Activated naive CD4-positive, alpha-beta T cell treated with anti-CD3 and anti-CD28 coated beads, Interleukin-2, amount 10 ng/mL, durations not matched to agents 7 days and 5 days (primary cell): ENCODE data around the gene FGFR1OP2.

Experiments
- CTCF ChIA-PET: fragments of 350-600 bp; sonication (Branson Sonifier 250); formaldehyde crosslinking; loops from one replicate; lab custom pipeline; 2021; ENCODE audit warnings: antibody characterized with exemption; lab: Charles Lee
- DNase-seq: peaks from one replicate; pipeline ENCODE4 v3.0.0-alpha.2; 2020
- H3K27ac Mint-ChIP-seq: one replicate; pipeline ENCODE4 v1.8.0; 2021; ENCODE audit warnings: mild to moderate bottlenecking, moderate library complexity, mixed read lengths
- H3K27me3 Mint-ChIP-seq: one replicate; pipeline ENCODE4 v1.8.0; 2021; ENCODE audit warnings: mild to moderate bottlenecking, mixed read lengths
- H3K36me3 Mint-ChIP-seq: one replicate; pipeline ENCODE4 v1.8.0; 2021; ENCODE audit warnings: mixed read lengths
- H3K4me1 Mint-ChIP-seq: one replicate; pipeline ENCODE4 v1.8.0; 2021; ENCODE audit warnings: mixed read lengths
- H3K4me3 Mint-ChIP-seq: one replicate; pipeline ENCODE4 v1.8.0; 2021; ENCODE audit warnings: mild to moderate bottlenecking, moderate library complexity, mixed read lengths
- H3K9me3 Mint-ChIP-seq: one replicate; pipeline ENCODE4 v1.8.0; 2021; ENCODE audit warnings: mixed read lengths

The FGFR1OP2 gene

DNA sequence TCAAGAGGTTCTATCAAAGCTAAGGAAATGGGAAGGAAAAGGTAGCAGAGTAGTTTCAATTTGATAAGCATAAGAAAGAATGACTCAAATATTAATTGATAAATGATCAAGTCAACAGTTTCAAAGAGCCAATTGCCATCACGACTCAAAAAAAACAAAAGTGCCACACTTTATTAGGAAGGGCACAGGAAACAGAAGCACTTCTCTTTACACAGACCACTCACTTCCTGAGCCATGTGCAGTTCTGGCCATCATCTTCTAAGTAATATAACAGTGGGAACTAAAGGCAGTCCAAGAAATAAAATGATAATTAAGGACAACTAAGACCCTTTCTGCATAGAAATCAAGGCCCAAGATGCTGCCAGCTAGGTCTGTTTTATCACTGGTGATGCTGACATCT, 62.7 kb downstream of the FGFR1OP2 start:
- H3K4me3 Mint-ChIP-seq: no peak overlapping the region
- CTCF ChIA-PET: no interaction called here
- peaks cover 10% of the 10 kb centered on the region for H3K4me1 Mint-ChIP-seq
- no peak for DNase-seq
- no peaks in the 10 kb centered on the region for H3K9me3 Mint-ChIP-seq
- H3K27me3 Mint-ChIP-seq: no peaks in the 10 kb centered on the region
- peaks cover 29% of the 10 kb centered on the region for H3K36me3 Mint-ChIP-seq
- no peak overlapping the region for H3K27ac Mint-ChIP-seq

DNA sequence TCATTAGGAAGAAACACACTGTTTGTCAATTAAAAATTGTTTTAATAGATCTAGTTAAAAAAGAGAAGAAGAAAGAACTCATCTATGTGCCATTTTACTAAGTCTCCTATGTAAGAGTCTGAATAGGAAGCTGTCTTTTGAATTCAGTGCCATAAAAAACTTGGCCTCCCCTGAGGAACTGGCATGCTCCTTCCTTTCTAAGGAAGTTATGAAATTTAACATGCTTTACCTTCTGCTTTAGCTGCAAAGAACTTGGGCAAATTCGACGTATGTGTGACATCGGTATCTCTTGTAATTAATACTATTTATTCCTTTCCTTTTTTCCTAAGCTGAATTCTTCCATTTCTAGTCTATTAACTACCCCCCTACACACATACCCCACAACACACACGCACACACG, 63.4 kb downstream of the FGFR1OP2 start:
- no peak for DNase-seq
- CTCF ChIA-PET: interaction anchor here (0.8 kb wide), 1 partner anchor 12 kb away, joined by 3 read pairs; the partner anchor contains the start of gene TM7SF3
- no peaks in the 10 kb centered on the region for H3K9me3 Mint-ChIP-seq

DNA sequence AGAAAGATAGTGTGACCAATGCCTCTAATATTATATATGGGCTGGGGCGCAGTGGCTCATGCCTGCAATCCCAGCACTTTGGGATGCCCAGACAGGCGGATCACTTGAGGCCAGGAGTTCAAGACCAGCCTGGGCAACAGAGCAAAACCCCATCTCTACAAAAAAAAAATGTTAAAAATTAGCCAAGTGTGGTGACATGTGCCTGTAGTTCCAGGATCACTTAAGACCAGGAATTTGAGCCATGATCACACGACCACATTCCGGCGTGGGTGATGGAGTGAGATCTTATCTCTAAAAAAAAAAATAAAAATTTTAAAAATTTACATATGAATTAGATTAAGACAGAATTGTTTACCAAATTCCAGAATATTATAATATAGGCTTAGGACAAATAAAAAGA, 63.9 kb downstream of the FGFR1OP2 start:
- peaks cover 26% of the 10 kb centered on the region for H3K36me3 Mint-ChIP-seq
- H3K27ac Mint-ChIP-seq: peak overlapping the region; percentile 65
- no peak for DNase-seq
- no peaks in the 10 kb centered on the region for H3K27me3 Mint-ChIP-seq
- no peaks in the 10 kb centered on the region for H3K9me3 Mint-ChIP-seq
- H3K4me1 Mint-ChIP-seq: peaks cover 10% of the 10 kb centered on the region
- no peak overlapping the region for H3K4me3 Mint-ChIP-seq
- CTCF ChIA-PET: interaction anchor here (0.6 to 0.8 kb wide), 3 partner anchors 12 to 510 kb away, joined by 3 read pairs; partner anchors contain the start of gene TM7SF3

More for the DNA sequence above, 63.4 kb downstream of the FGFR1OP2 start:
- Mint-ChIP-seq H3K27ac (peak overlapping the region; percentile 65), H3K4me1 (peaks cover 10% of the 10 kb centered on the region), H3K27me3 (no peaks in the 10 kb centered on the region), H3K4me3 (no peak overlapping the region), H3K36me3 (peaks cover 26% of the 10 kb centered on the region)

DNA sequence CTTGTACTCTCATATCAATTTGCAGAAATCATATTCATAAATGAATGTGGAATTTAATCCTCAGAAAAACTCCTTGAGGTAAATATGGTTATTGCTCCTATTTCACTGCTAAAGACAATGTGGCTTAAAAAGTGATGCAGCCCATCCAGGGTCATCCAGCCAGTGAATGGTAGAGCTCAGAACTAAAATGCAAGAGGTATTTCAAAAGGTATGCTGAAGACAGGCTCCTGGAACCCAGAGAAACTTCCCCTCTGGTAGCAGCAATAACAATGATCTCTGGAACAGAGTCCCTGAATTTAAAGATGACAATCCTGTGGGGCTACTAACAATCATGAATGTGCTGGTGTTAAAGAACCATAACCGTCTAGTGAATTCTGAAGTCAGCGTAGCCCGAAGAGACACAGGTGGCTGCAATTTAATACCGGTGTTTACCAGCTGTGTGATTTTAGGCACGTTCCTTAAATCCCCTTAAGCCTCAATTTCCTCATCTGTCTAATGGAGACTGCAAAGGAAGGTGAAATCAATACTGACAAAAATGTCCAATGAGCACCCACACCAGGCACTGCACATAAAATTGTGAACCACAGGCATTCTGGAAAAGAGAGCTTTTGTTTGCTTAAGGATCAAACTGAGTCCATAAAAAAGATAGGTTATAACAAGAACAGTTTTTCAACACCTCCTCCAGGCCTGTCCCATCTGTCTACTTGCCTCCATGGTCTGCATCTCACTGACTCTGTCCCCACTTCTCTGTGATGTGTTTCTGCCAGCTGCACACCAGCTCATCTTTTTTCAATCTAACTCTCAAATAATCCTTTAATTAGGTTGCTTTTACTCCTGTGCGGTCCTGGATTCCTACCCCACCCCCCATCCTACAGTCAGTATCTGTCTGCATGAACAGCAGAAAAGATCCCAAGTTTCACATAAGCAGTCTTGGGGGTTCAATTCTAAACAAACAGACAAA, 65.4 kb downstream of the FGFR1OP2 start:
- Mint-ChIP-seq H3K27ac (no peak overlapping the region), H3K4me1 (peaks cover 14% of the 10 kb centered on the region), H3K9me3 (no peaks in the 10 kb centered on the region), H3K27me3 (no peaks in the 10 kb centered on the region), H3K4me3 (no peak overlapping the region), H3K36me3 (peaks cover 21% of the 10 kb centered on the region)
- CTCF ChIA-PET: interaction anchor here (0.9 to 1.2 kb wide), 2 partner anchors 12 to 36 kb away, joined by 3 to 5 read pairs; no protein-coding TSS in a partner anchor
- no peak for DNase-seq

DNA sequence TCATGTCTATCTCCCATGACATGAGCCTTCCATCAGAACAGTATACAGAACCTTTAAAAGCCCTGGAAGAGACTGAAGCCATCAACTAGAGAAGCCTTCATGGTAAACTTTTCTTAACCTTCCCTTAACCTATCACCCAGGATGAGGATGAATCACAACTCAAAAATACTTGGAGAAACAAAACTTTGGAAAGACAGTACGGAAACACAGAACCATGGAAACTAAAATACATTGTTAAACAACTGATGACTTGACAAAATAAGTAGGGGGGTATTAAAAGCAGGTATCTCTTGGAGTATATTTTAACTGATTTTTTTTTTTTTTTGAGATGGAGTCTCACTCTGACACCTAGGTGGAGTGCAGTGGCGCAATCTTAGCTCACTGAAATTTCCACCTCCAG, 67.2 kb downstream of the FGFR1OP2 start:
- CTCF ChIA-PET: no interaction called here
- Mint-ChIP-seq H3K9me3 (no peaks in the 10 kb centered on the region), H3K4me1 (peaks cover 22% of the 10 kb centered on the region), H3K4me3 (no peak overlapping the region), H3K27me3 (no peaks in the 10 kb centered on the region), H3K27ac (no peak overlapping the region), H3K36me3 (peaks cover 20% of the 10 kb centered on the region)
- no peak for DNase-seq

DNA sequence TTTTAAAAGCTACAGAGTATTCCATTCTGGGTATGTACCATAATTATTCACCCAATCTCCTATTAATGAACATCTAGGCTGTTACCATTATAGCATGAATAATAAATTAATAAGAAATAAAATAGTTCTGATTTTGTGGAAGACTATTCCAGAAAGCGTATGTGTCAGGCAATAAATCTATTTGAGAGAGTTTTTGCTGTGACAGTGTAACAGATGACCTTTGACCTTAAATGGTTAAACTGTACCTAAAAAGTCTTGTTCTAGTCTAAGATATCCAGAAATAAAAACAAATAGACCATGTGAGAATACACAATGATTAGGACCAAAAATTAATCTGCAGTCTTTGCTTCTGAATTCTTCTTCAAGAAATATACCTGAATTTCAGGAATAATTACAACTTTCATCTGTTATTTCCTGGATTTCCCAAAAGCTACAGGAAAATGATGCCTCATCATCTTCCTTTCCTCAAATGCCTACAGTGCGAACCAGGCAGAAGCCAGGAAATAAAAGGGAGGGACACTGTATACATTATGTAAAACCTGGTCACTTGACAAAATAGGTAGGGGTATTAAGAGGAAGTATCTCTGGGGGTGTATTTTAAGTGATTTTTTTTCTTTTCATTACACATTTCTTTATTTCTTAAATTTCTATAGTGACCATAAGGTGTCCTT, 68.7 kb downstream of the FGFR1OP2 start:
- CTCF ChIA-PET: no interaction called here
- H3K9me3 Mint-ChIP-seq: no peaks in the 10 kb centered on the region
- peaks cover 28% of the 10 kb centered on the region for H3K4me1 Mint-ChIP-seq
- no peak overlapping the region for H3K27ac Mint-ChIP-seq
- H3K36me3 Mint-ChIP-seq: peaks cover 24% of the 10 kb centered on the region
- DNase-seq: no peak
- H3K27me3 Mint-ChIP-seq: no peaks in the 10 kb centered on the region
- H3K4me3 Mint-ChIP-seq: no peak overlapping the region

DNA sequence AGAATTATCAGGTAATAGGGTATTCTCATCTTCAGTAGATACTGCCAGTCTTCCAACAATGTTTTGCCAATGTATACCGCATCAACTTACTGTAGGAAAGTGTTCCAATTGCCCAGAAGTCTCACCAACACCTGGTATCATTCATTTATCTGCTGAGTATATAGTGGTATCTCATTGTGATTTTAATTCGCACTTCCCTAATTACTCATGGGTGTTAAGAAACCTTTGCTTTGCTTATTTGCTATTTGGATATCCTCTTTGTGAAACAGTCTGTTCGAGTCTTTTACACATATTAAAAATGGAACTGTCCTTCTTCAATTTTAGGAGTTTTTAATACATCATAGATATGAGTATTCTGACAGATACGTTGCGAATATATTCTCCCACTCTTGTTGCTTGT, 69.8 kb downstream of the FGFR1OP2 start:
- CTCF ChIA-PET: no interaction called here
- Mint-ChIP-seq H3K36me3 (peaks cover 21% of the 10 kb centered on the region), H3K4me1 (peaks cover 39% of the 10 kb centered on the region), H3K9me3 (no peaks in the 10 kb centered on the region), H3K27ac (no peak overlapping the region), H3K27me3 (no peaks in the 10 kb centered on the region), H3K4me3 (no peak overlapping the region)
- no peak for DNase-seq

DNA sequence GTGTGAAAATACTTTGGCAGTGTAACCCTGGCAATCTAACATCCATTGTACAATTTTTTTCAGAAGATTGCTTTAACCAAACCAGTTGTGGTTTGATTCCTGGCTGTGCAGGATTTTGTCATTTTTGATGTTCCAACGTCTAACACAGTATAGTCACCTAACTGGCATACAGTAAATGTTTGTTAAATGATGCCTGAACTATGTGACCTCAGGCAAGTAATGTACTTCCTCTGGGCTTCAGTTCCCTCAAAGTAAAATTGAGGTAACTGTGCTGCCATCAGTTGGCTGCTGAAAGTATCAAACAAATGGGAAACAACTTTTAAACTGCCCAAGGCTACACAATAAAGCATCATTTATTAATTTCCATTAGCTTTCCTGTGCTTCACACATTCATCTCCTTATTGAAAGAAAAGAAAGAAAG, 71.6 kb downstream of the FGFR1OP2 start:
- Mint-ChIP-seq H3K9me3 (no peaks in the 10 kb centered on the region), H3K27ac (no peak overlapping the region), H3K27me3 (no peaks in the 10 kb centered on the region), H3K4me1 (peaks cover 49% of the 10 kb centered on the region), H3K36me3 (peaks cover 21% of the 10 kb centered on the region), H3K4me3 (no peak overlapping the region)
- no peak for DNase-seq
- CTCF ChIA-PET: interaction anchor here (1.0 to 2.3 kb wide), 4 partner anchors 11 to 396 kb away, joined by 3 to 11 read pairs (median 4); no protein-coding TSS in a partner anchor

DNA sequence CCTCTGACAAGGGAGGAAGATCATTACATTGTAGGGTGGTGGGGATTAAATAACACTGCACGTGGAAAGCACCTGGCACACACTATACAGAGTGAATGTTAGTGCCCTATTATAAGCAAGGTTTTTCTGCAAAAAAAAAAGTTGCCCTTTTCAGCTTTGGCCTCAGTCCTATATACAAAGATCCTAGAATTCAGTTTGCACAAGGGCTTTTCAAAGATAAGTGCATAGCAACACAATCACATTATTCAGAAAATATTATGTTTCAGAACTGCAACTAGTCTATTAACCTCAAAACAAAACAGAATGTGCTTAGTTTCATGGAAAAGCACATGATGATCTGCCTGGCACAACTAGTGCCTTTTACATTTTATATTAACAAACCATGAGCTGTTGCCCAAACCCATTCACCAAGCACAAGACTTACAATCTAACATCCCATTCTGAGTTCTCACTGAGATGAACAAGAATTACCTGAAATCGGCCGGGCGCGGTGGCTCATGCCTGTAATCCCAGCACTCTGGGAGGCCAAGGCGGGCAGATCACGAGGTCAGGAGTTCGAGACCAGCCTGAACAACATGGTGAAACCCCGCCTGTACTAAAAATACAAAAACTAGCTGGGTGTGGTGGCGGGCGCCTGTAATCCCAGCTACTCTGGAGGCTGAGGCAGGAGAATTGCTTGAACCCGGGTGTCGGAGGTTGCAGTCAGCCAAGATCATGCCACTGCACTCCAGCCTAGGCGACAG, 74.1 kb downstream of the FGFR1OP2 start:
- CTCF ChIA-PET: interaction anchor here (0.6 to 2.4 kb wide), 5 partner anchors 10 to 1573 kb away, joined by 3 to 11 read pairs (median 3); partner anchors contain the start of gene MED21
- H3K4me1 Mint-ChIP-seq: peaks cover 62% of the 10 kb centered on the region
- peaks cover 19% of the 10 kb centered on the region for H3K36me3 Mint-ChIP-seq
- H3K27me3 Mint-ChIP-seq: no peaks in the 10 kb centered on the region
- no peak for DNase-seq
- H3K9me3 Mint-ChIP-seq: no peaks in the 10 kb centered on the region
- no peak overlapping the region for H3K27ac Mint-ChIP-seq
- peak overlapping the region; percentile 94 for H3K4me3 Mint-ChIP-seq

DNA sequence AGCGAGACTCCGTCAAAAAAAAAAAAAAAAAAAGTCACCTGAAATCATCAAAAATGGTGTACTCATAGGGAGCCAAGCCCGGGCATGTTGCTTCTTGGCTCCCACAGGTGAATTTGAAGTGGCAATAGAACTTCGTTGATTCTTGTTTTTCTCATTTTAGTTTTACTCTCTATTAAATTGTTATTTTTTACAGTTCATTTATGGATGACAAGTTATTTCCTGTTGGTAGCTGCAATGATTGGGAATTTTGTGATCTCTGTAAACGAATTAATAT, 74.6 kb downstream of the FGFR1OP2 start:
- CTCF ChIA-PET: interaction anchor here (1.0 to 5.0 kb wide), 4 partner anchors 10 to 293 kb away, joined by 3 to 105 read pairs (median 8); partner anchors contain the start of gene MED21
- H3K9me3 Mint-ChIP-seq: no peaks in the 10 kb centered on the region
- no peak overlapping the region for H3K27ac Mint-ChIP-seq

DNA sequence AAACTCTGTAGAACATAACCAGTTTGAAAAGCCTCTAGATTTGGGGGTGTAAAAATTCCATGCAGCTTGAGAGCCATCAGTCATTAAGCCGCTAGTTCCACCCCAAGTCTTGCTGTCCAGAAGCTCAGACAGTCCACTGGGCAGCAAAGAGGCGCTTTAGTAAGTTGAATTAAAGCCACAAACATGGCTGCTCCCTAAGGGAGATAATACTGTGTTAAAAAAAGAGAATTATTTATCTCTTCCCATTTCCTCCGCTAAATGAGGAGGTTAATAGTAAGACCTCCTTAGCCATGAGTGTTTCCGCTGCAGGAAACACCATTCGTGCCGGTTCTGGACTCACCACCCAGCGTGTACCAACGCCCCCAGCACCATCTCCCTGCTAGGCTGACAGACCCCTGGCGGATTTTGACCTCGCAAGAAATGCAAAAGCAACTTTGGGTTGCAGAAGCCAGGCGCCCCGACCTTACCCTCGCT, 75.4 kb downstream of the FGFR1OP2 start:
- peaks cover 16% of the 10 kb centered on the region for H3K36me3 Mint-ChIP-seq
- H3K9me3 Mint-ChIP-seq: no peaks in the 10 kb centered on the region
- CTCF ChIA-PET: interaction anchor here (0.7 to 5.0 kb wide), 9 partner anchors 9 to 895 kb away, joined by 3 to 105 read pairs (median 3); partner anchors contain the start of gene MED21
- peaks cover 58% of the 10 kb centered on the region for H3K4me1 Mint-ChIP-seq
- H3K27me3 Mint-ChIP-seq: peaks cover 2% of the 10 kb centered on the region
- H3K27ac Mint-ChIP-seq: peak overlapping the region; percentile 98
- H3K4me3 Mint-ChIP-seq: peak overlapping the region; percentile 94
- DNase-seq: no peak

More for the DNA sequence above, 74.6 kb downstream of the FGFR1OP2 start:
- peaks cover 62% of the 10 kb centered on the region for H3K4me1 Mint-ChIP-seq
- no peak for DNase-seq
- H3K27me3 Mint-ChIP-seq: no peaks in the 10 kb centered on the region
- H3K36me3 Mint-ChIP-seq: peaks cover 19% of the 10 kb centered on the region
- H3K4me3 Mint-ChIP-seq: peak overlapping the region; percentile 94

DNA sequence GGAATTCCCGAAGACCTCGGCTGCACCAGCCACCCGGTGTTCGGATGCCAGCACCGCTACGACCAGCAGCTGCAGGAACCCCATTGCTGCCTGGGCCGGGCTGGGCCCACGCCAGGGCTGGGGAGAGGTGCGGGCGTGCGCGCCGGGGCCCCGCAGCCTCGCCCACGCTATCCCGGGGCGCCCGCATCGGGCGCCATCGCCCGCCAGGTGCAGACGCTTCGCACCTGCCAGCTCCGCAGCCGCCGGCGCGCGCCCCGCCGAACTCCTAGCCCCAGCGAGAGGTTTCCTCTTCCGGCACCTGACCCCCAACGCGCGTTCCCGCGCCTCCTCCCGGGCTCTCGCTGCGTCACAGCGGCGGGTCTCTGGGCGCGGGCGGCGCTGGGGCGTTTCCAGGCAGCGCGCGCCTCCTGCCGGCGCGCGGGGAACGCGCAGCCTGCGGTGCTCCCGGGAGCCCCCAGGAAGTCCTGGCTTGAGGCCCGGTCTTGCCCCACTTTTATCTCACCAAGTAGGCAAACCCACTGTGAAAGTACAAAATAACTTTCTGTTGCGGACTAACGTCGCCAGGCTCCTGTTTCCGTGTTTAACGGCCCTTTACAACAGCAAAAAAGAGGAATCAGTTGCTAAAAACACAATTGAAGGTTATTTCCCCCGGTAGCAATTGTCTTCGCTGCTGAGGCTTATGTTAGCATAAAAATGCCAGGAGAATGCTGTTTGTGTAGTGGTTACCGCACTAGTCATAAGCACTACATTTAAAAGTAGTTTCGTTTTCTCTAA, 76.0 kb downstream of the FGFR1OP2 start, which contains the start of gene TM7SF3:
TM7SF3 (minus strand) TSS at position 300 of the 774 bp plus-strand sequence; CDS start at position 84, 216 bp downstream.
- DNase-seq: peak; percentile 97
- CTCF ChIA-PET: interaction anchor here (0.7 to 5.0 kb wide), 11 partner anchors 8 to 895 kb away, joined by 3 to 105 read pairs (median 4); partner anchors contain the start of gene MED21
- Mint-ChIP-seq H3K27me3 (peaks cover 3% of the 10 kb centered on the region), H3K27ac (peak within 1 kb of the TSS; percentile 98), H3K9me3 (no peaks in the 10 kb centered on the region), H3K36me3 (peaks cover 16% of the 10 kb centered on the region), H3K4me3 (peak within 1 kb of the TSS; percentile 94), H3K4me1 (peaks cover 58% of the 10 kb centered on the region)
